Testis (tissue), 3 donors: Measurements from ENCODE around the gene MAGI1. TPM values are rescaled to one million over a fixed set of nuclear protein-coding genes. Genes with fewer than 3 reads are reported as not detected.

Experiments
- DNase-seq: peaks from one replicate; pipeline ENCODE4 v3.0.0-alpha.2; 2019
- H3K27ac ChIP-seq, 2 donors: fragments of 200-600 bp; sonication (generic); one replicate each; pipeline ENCODE4 v1.5.1; 2019
- H3K27me3 ChIP-seq: fragments of 200-600 bp; sonication (generic); one replicate; pipeline ENCODE4 v1.5.1; 2019
- H3K36me3 ChIP-seq: fragments of 200-600 bp; sonication (generic); one replicate; pipeline ENCODE4 v1.5.1; 2017; ENCODE audit warnings: low read depth; ENCODE audit errors: missing control alignments
- H3K4me1 ChIP-seq: fragments of 200-600 bp; sonication (generic); one replicate; pipeline ENCODE4 v1.5.1; 2019
- H3K4me3 ChIP-seq, 2 donors: fragments of 200-600 bp; sonication (generic); one replicate each; pipeline ENCODE4 v1.5.1; 2017 to 2019
- H3K9me3 ChIP-seq: fragments of 200-600 bp; sonication (generic); one replicate; pipeline ENCODE4 v1.5.1; 2017
- CTCF ChIP-seq, 3 experiments: fragments of 450-650 bp in 2 of 3; fragments of 200-600 bp in 1 of 3; sonication (generic) in 1 of 3; IDR thresholded peaks; one replicate each; pipeline ENCODE4 v1.5.1; 2016 to 2019; ENCODE audit warnings: antibody characterized with exemption in 3 of 3, mild to moderate bottlenecking in 2 of 3, moderate library complexity in 1 of 3
- POLR2A ChIP-seq: fragments of 450-650 bp; IDR thresholded peaks from one replicate; pipeline ENCODE4 v1.6.1; 2017; ENCODE audit warnings: antibody characterized with exemption, mild to moderate bottlenecking, moderate library complexity
- WGBS, 2 donors: methylation state at CpG; one replicate each; pipeline ENCODE4 v1.1.5; 2018; 5-methylcytosine and 5-hydroxymethylcytosine counted together
- intact Hi-C: fragments of 100-400 bp; cut with DNase I; formaldehyde crosslinking; loops from one replicate; pipeline ENCODE4 v1.15.1; 2023; ENCODE audit warnings: low total_unique reads
- polyA plus RNA-seq: library from polyadenylated mRNA; stranded (reverse); fragments of 350-450 nt; fragmentation: Illumina TruSeq; extraction: RNeasy Lipid Tissue Mini Kit (QIAGEN cat#74804); gene quantifications from one replicate; pipeline ENCODE4 v1.2.3, GENCODE V29; 2014; ENCODE audit warnings: low read depth, low replicate concordance; ENCODE audit not compliant: insufficient read depth
- total RNA-seq, 2 donors: library from RNA; depleted of rRNA; stranded (reverse); fragments of >200 nt; gene quantifications; one replicate each; pipeline ENCODE4 v1.2.3, GENCODE V29; 2016

The MAGI1 gene
- total and polyA plus RNA-seq, 3 donors from 2014 or later, result 55.4 to 60.4 (median 56.1) TPM

GRCh38 chr3:65761446-65762234 is 277.1 kb downstream of the MAGI1 start:
- 87 to 92% methylated on average over 9 of the region's 9 CpGs for WGBS, 2 donors

GRCh38 chr3:65758876-65759598 is 279.7 kb downstream of the MAGI1 start:
- TF ChIP-seq POLR2A, result no peak
- no peak for TF ChIP-seq CTCF (IDR thresholded peaks at IDR 0.05)
- Histone ChIP-seq H3K27ac (no peak overlapping the region), H3K4me3 (no peak overlapping the region), H3K27me3 (no peaks in the 10 kb centered on the region), H3K36me3 (no peaks in the 10 kb centered on the region), H3K4me1 (no peaks in the 10 kb centered on the region), H3K9me3 (no peaks in the 10 kb centered on the region)
- intact Hi-C loops, result no loop called here
- WGBS, 2 donors, result 55 to 65% methylated on average over 3 of the region's 3 CpGs
- DNase-seq, result no peak

More at GRCh38 chr3:65761446-65762234, 277.1 kb downstream of the MAGI1 start:
- Histone ChIP-seq H3K9me3 (no peaks in the 10 kb centered on the region), H3K4me3 (no peak overlapping the region), H3K27me3 (no peaks in the 10 kb centered on the region), H3K36me3 (no peaks in the 10 kb centered on the region), H3K4me1 (no peaks in the 10 kb centered on the region), H3K27ac (no peak overlapping the region)
- intact Hi-C loops, result no loop called here
- DNase-seq, result no peak
- no peak for TF ChIP-seq POLR2A
- no peak for TF ChIP-seq CTCF (IDR thresholded peaks at IDR 0.05)

GRCh38 chr3:65758438-65758837 is 280.3 kb downstream of the MAGI1 start:
- H3K36me3 ChIP-seq, result no peaks in the 10 kb centered on the region
- no peak for DNase-seq
- intact Hi-C loops, result no loop called here
- H3K4me1 ChIP-seq, result no peaks in the 10 kb centered on the region
- TF ChIP-seq POLR2A, result no peak
- TF ChIP-seq CTCF (IDR thresholded peaks at IDR 0.05), result no peak
- no peaks in the 10 kb centered on the region for H3K27me3 ChIP-seq
- H3K4me3 ChIP-seq, result no peak overlapping the region
- WGBS, 2 donors, result 72 to 91% methylated on average over 5 of the region's 5 CpGs
- H3K9me3 ChIP-seq, result no peaks in the 10 kb centered on the region
- H3K27ac ChIP-seq, result no peak overlapping the region

GRCh38 chr3:65752636-65753035 is 286.1 kb downstream of the MAGI1 start:
- Histone ChIP-seq H3K27ac (no peak overlapping the region), H3K9me3 (no peaks in the 10 kb centered on the region), H3K4me1 (no peaks in the 10 kb centered on the region), H3K4me3 (no peak overlapping the region), H3K27me3 (no peaks in the 10 kb centered on the region), H3K36me3 (no peaks in the 10 kb centered on the region)
- TF ChIP-seq CTCF (IDR thresholded peaks at IDR 0.05) (no peak), POLR2A (no peak)
- intact Hi-C loops, result no loop called here
- WGBS, 2 donors, result 69 to 72% methylated on average over 1 of the region's 1 CpG
- no peak for DNase-seq
